ENCODE results near the gene TRIM51G.
"Not testable (repeated sequence)": the region's sequence is repeated elsewhere in the genome, so short reads cannot be mapped to it uniquely, and the experiment has no call there.

DNA sequence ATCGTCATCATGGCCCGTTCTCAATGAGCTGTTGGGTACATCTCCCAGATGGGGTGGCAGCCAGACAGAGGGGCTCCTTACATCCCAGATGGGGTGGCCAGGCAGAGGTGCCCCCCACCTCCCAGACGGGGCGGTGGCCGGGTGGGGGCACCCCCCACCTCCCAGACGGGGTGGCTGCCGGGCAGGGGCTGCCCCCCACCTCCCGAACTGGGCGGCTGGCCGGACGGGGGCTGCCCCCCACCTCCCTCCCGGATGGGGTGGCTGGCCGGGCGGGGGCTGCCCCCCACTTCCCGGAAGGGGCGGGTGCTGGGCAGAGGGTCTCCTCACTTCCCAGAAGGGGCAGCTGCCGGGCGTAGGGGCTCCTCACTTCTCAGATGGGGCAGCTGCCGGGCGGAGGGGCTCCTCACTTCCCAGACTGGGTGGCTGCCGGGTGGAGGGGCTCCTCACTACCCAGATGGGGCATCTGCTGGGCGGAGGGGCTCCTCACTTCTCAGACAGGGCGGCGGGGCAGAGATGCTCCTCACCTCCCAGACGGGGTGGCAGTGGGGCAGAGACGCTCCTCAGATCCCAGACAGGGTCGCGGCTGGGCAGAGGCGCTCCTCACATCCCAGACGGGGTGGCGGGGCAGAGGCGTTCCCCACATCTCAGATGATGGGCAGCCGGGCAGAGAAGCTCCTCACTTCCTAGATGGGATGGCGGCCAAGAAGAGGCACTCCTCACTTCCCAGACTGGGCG is 28.2 kb downstream of the TRIM51G start:
- TF ChIP-seq ZFX (IDR thresholded peaks at IDR 0.05; ENCODE audit: borderline replicate concordance): not testable (repeated sequence)
- TF ChIP-seq, protein P1, sequence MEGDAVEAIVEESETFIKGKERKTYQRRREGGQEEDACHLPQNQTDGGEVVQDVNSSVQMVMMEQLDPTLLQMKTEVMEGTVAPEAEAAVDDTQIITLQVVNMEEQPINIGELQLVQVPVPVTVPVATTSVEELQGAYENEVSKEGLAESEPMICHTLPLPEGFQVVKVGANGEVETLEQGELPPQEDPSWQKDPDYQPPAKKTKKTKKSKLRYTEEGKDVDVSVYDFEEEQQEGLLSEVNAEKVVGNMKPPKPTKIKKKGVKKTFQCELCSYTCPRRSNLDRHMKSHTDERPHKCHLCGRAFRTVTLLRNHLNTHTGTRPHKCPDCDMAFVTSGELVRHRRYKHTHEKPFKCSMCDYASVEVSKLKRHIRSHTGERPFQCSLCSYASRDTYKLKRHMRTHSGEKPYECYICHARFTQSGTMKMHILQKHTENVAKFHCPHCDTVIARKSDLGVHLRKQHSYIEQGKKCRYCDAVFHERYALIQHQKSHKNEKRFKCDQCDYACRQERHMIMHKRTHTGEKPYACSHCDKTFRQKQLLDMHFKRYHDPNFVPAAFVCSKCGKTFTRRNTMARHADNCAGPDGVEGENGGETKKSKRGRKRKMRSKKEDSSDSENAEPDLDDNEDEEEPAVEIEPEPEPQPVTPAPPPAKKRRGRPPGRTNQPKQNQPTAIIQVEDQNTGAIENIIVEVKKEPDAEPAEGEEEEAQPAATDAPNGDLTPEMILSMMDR (IDR thresholded peaks at IDR 0.05): not testable (repeated sequence)

Measured in 22Rv1 (cell line).